HCT116 (cell line): ENCODE measurements around the gene DHCR7.

Experiments
- EGR1 ChIP-seq: IDR thresholded peaks from 2 replicates; pipeline ENCODE4 v1.6.1; 2012; ENCODE audit warnings: low read depth
- FOSL1 ChIP-seq: IDR thresholded peaks from 2 replicates; pipeline ENCODE4 v1.6.1; 2012; ENCODE audit warnings: low read depth
- MAX ChIP-seq: IDR thresholded peaks from 2 replicates; pipeline ENCODE4 v1.6.1; 2012
- POLR2A ChIP-seq: IDR thresholded peaks from 2 replicates; pipeline ENCODE4 v1.7.0; 2011; ENCODE audit warnings: borderline replicate concordance; ENCODE audit not compliant: insufficient read depth, insufficient read length; ENCODE audit errors: extremely low read depth
- POLR2AphosphoS5 ChIP-seq: IDR thresholded peaks from 2 replicates; pipeline ENCODE4 v1.6.1; 2011; ENCODE audit warnings: mild to moderate bottlenecking, low read depth, low read length, moderate library complexity
- RAD21 ChIP-seq: IDR thresholded peaks from 2 replicates; pipeline ENCODE4 v1.6.1; 2012; ENCODE audit warnings: low read depth, mild to moderate bottlenecking
- ZBTB33 ChIP-seq: IDR thresholded peaks from 2 replicates; pipeline ENCODE4 v1.6.1; 2011; ENCODE audit warnings: mild to moderate bottlenecking, low read length, moderate library complexity; ENCODE audit not compliant: insufficient replicate concordance; ENCODE audit errors: extremely low read depth
- TF ChIP-seq, protein P1 (sequence below), 3 experiments: fragments of 200-600 bp in 1 of 3; sonication (generic) in 1 of 3; IDR thresholded peaks in 2 of 3; conservative IDR thresholded peaks in 1 of 3; 2 replicates each; pipeline ENCODE4 v1.5.1; 2012 to 2017; ENCODE audit warnings: low read depth in 2 of 3, low read length in 2 of 3, antibody characterized with exemption in 1 of 3, borderline replicate concordance in 1 of 3, control low read depth in 1 of 3, mild to moderate bottlenecking in 1 of 3, mixed read lengths in 1 of 3, mixed run types in 1 of 3, moderate library complexity in 1 of 3; ENCODE audit not compliant: insufficient read depth in 1 of 3

DNA sequence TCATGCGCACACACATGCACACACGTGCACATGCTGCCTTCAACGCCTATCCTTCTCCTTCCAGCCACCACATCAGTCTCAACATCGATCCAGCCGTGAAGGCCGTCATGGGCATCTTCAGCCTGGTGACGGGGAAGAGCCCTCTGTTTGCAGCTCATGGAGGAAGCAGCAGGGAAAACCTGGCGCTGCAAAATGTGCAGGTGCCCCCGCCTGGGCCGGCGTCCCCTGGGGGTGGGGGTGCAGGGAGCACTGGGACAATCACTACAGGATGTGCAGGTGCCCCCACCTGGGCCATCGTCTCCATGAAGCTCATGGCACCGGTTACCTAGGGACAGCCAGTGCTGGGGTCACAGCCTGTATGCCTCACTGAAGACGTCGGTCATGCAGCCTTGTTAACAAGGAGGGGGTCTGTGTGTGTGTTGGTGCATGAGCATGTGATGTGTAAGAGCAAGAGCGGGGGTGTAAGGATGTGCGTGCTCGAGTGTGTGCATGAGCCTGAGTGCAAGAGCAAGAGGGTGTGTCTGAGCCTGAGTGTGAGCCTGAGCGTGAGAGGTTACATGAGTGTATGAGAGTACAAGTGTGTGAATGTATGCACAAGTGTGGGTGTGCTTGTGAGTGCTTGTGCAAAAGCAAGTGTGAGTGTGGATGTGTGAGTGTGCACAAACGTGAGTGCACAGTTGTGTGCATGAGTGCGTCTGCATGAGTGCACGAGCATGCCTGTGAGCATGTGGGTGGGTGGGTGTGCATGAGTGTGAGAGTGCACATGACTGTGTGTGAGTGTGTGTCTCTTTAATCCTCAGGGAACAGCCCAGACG, 36.3 kb upstream of the DHCR7 start:
- no peak for TF ChIP-seq RAD21
- TF ChIP-seq, protein P1, sequence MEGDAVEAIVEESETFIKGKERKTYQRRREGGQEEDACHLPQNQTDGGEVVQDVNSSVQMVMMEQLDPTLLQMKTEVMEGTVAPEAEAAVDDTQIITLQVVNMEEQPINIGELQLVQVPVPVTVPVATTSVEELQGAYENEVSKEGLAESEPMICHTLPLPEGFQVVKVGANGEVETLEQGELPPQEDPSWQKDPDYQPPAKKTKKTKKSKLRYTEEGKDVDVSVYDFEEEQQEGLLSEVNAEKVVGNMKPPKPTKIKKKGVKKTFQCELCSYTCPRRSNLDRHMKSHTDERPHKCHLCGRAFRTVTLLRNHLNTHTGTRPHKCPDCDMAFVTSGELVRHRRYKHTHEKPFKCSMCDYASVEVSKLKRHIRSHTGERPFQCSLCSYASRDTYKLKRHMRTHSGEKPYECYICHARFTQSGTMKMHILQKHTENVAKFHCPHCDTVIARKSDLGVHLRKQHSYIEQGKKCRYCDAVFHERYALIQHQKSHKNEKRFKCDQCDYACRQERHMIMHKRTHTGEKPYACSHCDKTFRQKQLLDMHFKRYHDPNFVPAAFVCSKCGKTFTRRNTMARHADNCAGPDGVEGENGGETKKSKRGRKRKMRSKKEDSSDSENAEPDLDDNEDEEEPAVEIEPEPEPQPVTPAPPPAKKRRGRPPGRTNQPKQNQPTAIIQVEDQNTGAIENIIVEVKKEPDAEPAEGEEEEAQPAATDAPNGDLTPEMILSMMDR (IDR thresholded peaks at IDR 0.05 in 2 of 3, conservative IDR thresholded peaks at IDR 0.05 in 1 of 3; ENCODE audit: borderline replicate concordance in 1 of 3, insufficient read depth in 1 of 3, low read depth in 2 of 3, low read length in 2 of 3) = no peak
- TF ChIP-seq FOSL1 = no peak
- TF ChIP-seq POLR2A = no peak
- TF ChIP-seq MAX = no peak
- no peak for TF ChIP-seq EGR1
- no peak for TF ChIP-seq POLR2AphosphoS5
- no peak for TF ChIP-seq ZBTB33
